Mesenchymal stem cell (in vitro differentiated cells and primary cell): Measurements from ENCODE around the gene AXIN1.
"Not testable (repeated sequence)": the region's sequence is repeated elsewhere in the genome, so short reads cannot be mapped to it uniquely, and the experiment has no call there.

ENCODE experiments used
- DNase-seq: peaks from one replicate; pipeline ENCODE4 v3.0.0-alpha.2; 2013
- H2AFZ ChIP-seq: one replicate; pipeline ENCODE4 v1.6.1; 2013; ENCODE audit warnings: low read depth, mild to moderate bottlenecking, control low read depth, inconsistent platforms, low read length, moderate library complexity
- H2AK5ac ChIP-seq: 2 replicates; pipeline ENCODE4 v1.6.1; 2013; ENCODE audit warnings: low read length, moderate library complexity, mild to moderate bottlenecking, inconsistent platforms; ENCODE audit not compliant: severe bottlenecking
- H2BK120ac ChIP-seq: one replicate; pipeline ENCODE4 v1.6.1; 2013; ENCODE audit warnings: low read depth, mild to moderate bottlenecking, inconsistent platforms, low read length, moderate library complexity
- H2BK12ac ChIP-seq, 2 experiments: one replicate each; pipeline ENCODE4 v1.6.1; 2013; ENCODE audit warnings: inconsistent platforms in 2 of 2, low read length in 2 of 2, mild to moderate bottlenecking in 2 of 2, moderate library complexity in 2 of 2, control low read depth in 1 of 2
- H2BK15ac ChIP-seq: one replicate; pipeline ENCODE4 v1.6.1; 2013; ENCODE audit warnings: mild to moderate bottlenecking, low read depth, inconsistent platforms; ENCODE audit not compliant: poor library complexity, severe bottlenecking
- H2BK5ac ChIP-seq: 2 replicates; pipeline ENCODE4 v1.6.1; 2013; ENCODE audit warnings: low read depth, mild to moderate bottlenecking, low read length, control low read depth, inconsistent platforms; ENCODE audit not compliant: poor library complexity, severe bottlenecking
- H3K14ac ChIP-seq, 2 experiments: one replicate each; pipeline ENCODE4 v1.6.1; 2013; ENCODE audit warnings: inconsistent platforms in 2 of 2, low read length in 2 of 2, control low read depth in 1 of 2, mild to moderate bottlenecking in 1 of 2, moderate library complexity in 1 of 2
- H3K18ac ChIP-seq, 2 experiments: one replicate each; pipeline ENCODE4 v1.6.1; 2013; ENCODE audit warnings: inconsistent platforms in 2 of 2, low read length in 2 of 2, control low read depth in 1 of 2, low read depth in 1 of 2, mild to moderate bottlenecking in 1 of 2
- H3K23ac ChIP-seq, 2 experiments: one replicate each; pipeline ENCODE4 v1.6.1; 2013; ENCODE audit warnings: inconsistent platforms in 2 of 2, low read length in 2 of 2, mild to moderate bottlenecking in 2 of 2, moderate library complexity in 2 of 2, control low read depth in 1 of 2
- H3K27ac ChIP-seq: 2 replicates; pipeline ENCODE4 v1.5.1; 2013; ENCODE audit warnings: mild to moderate bottlenecking, moderate library complexity, low read length, control low read depth, inconsistent platforms; ENCODE audit not compliant: poor library complexity, severe bottlenecking
- H3K27me3 ChIP-seq, 2 experiments: 2 replicates each; pipeline versions ENCODE4 v1.6.1 to v1.7.0; 2013; ENCODE audit warnings: low read length in 2 of 2, mild to moderate bottlenecking in 2 of 2, moderate library complexity in 2 of 2, control low read depth in 1 of 2, inconsistent platforms in 1 of 2; ENCODE audit not compliant: control insufficient read depth in 1 of 2, insufficient read depth in 1 of 2
- H3K36me3 ChIP-seq, 2 experiments: 2 replicates each; pipeline versions ENCODE4 v1.6.1 to v1.7.0; 2013; ENCODE audit warnings: low read length in 2 of 2, control low read depth in 1 of 2, inconsistent platforms in 1 of 2, low read depth in 1 of 2, mild to moderate bottlenecking in 1 of 2; ENCODE audit not compliant: insufficient read depth in 2 of 2, control insufficient read depth in 1 of 2
- H3K4ac ChIP-seq, 2 experiments: one replicate each; pipeline ENCODE4 v1.6.1; 2013; ENCODE audit warnings: inconsistent platforms in 2 of 2, low read length in 2 of 2, mild to moderate bottlenecking in 2 of 2, moderate library complexity in 2 of 2, control low read depth in 1 of 2, low read depth in 1 of 2
- H3K4me1 ChIP-seq: 2 replicates; pipeline ENCODE4 v1.6.1; 2013; ENCODE audit warnings: low read depth, low read length, control low read depth; ENCODE audit not compliant: control insufficient read depth, insufficient read depth
- H3K4me2 ChIP-seq: 2 replicates; pipeline ENCODE4 v1.6.1; 2013; ENCODE audit warnings: low read length, mild to moderate bottlenecking, inconsistent platforms; ENCODE audit not compliant: poor library complexity, severe bottlenecking
- H3K4me3 ChIP-seq, 2 experiments: 2 replicates each; pipeline versions ENCODE4 v1.5.1 to v1.7.0; 2013; ENCODE audit warnings: low read length in 2 of 2, mild to moderate bottlenecking in 2 of 2, control low read depth in 1 of 2, low read depth in 1 of 2; ENCODE audit not compliant: insufficient read depth in 1 of 2
- H3K79me1 ChIP-seq: replicated peaks from 2 replicates; pipeline ENCODE4 v1.6.1; 2013; ENCODE audit warnings: mild to moderate bottlenecking, control low read depth, low read length, inconsistent platforms; ENCODE audit not compliant: poor library complexity, severe bottlenecking
- H3K9ac ChIP-seq: 2 replicates; pipeline ENCODE4 v1.7.0; 2013; ENCODE audit warnings: mild to moderate bottlenecking, low read length, moderate library complexity
- H3K9me3 ChIP-seq: 2 replicates; pipeline ENCODE4 v1.7.0; 2013; ENCODE audit warnings: mild to moderate bottlenecking, low read length; ENCODE audit not compliant: control insufficient read depth
- H4K8ac ChIP-seq: one replicate; pipeline ENCODE4 v1.6.1; 2013; ENCODE audit warnings: inconsistent platforms, mild to moderate bottlenecking, low read length, moderate library complexity
- H4K91ac ChIP-seq: one replicate; pipeline ENCODE4 v1.6.1; 2013; ENCODE audit warnings: mild to moderate bottlenecking, low read length, inconsistent platforms
- WGBS: methylation state at CpG from one replicate; pipeline ENCODE4 v1.1.7; 2013; ENCODE audit warnings: mixed read lengths; 5-methylcytosine and 5-hydroxymethylcytosine counted together

The AXIN1 gene

GRCh38 chr16:259226-259625, 93.3 kb downstream of the AXIN1 start:
- Histone ChIP-seq H3K4me1 (peaks cover 2% of the 10 kb centered on the region), H3K27ac (no peak overlapping the region), H2AK5ac (no peak overlapping the region), H3K9ac (no peak overlapping the region), H3K18ac (no peak overlapping the region), H4K8ac (no peak overlapping the region), H3K36me3 (peaks cover 69 to 72% of the 10 kb centered on the region in 2 experiments), H3K27me3 (no peaks in the 10 kb centered on the region), H3K79me1 (no peaks in the 10 kb centered on the region), H3K4ac (no peak overlapping the region), H2AFZ (no peak overlapping the region), H2BK15ac (no peak overlapping the region), H2BK12ac (no peak overlapping the region), H3K9me3 (no peaks in the 10 kb centered on the region), H2BK120ac (no peak overlapping the region), H2BK5ac (no peak overlapping the region), H4K91ac (no peak overlapping the region), H3K4me2 (no peak overlapping the region), H3K23ac (no peak overlapping the region), H3K4me3 (no peak overlapping the region), H3K14ac (no peak overlapping the region)
- 97% methylated on average over 7 of the region's 10 CpGs for WGBS
- no peak for DNase-seq

DNA sequence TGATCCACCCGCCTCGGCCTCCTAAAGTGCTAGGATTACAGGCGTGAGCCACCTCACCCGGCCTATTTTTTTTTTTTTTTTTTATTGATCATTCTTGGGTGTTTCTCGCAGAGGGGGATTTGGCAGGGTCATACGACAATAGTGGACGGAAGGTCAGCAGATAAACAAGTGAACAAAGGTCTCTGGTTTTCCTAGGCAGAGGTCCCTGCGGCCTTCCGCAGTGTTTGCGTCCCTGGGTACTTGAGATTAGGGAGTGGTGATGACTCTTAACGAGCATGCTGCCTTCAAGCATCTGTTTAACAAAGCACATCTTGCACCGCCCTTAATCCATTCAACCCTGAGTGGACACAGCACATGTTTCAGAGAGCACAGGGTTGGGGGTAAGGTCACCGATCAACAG, 94.4 kb downstream of the AXIN1 start:
- not testable (repeated sequence) for H3K4me2 ChIP-seq, H3K9me3 ChIP-seq, H3K4me3 ChIP-seq, H2BK12ac ChIP-seq, H4K91ac ChIP-seq, H3K4ac ChIP-seq, H3K4me1 ChIP-seq, H2AFZ ChIP-seq, H3K27me3 ChIP-seq, H4K8ac ChIP-seq, H3K18ac ChIP-seq, H2BK120ac ChIP-seq, H3K23ac ChIP-seq, H3K79me1 ChIP-seq, H2AK5ac ChIP-seq, H3K27ac ChIP-seq, H3K9ac ChIP-seq, H3K14ac ChIP-seq, H2BK15ac ChIP-seq, DNase-seq, H2BK5ac ChIP-seq
- H3K36me3 ChIP-seq, result peaks cover 66 to 70% of the 10 kb centered on the region in 2 experiments
- WGBS, result 98% methylated on average over 5 of the region's 13 CpGs

DNA sequence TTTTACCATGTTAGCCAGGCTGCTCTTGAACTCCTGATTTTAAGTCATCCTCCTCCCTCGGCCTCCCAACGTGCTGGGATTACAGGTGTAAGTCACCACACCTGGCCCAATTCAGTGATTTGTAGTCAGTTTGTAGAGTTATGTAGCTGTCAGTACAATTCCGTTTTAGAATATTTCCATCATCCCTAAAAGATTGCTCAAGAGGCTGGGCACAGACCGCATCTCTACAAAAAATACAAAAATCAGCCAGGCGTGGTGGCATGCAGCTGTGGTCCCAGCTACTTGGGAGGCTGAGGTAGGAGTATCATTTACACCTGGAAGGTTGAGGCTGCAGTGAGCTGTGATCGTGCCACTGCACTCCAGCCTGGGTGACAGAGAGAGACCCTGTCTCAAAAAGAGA, 97.3 kb downstream of the AXIN1 start:
- WGBS, result 100% methylated on average over 5 of the region's 6 CpGs

GRCh38 chr16:254461-254860, 98.1 kb downstream of the AXIN1 start:
- Histone ChIP-seq H3K9ac (no peak overlapping the region), H2AK5ac (no peak overlapping the region), H3K36me3 (peaks cover 52 to 56% of the 10 kb centered on the region in 2 experiments), H3K27me3 (no peaks in the 10 kb centered on the region), H2BK5ac (no peak overlapping the region), H4K91ac (no peak overlapping the region), H3K4ac (no peak overlapping the region), H3K18ac (no peak overlapping the region), H3K79me1 (peaks cover 9% of the 10 kb centered on the region), H3K4me3 (no peak overlapping the region), H2AFZ (no peak overlapping the region), H3K4me2 (no peak overlapping the region), H3K23ac (no peak overlapping the region), H4K8ac (no peak overlapping the region), H3K14ac (no peak overlapping the region), H3K27ac (no peak overlapping the region), H2BK120ac (no peak overlapping the region), H3K9me3 (no peaks in the 10 kb centered on the region), H2BK15ac (no peak overlapping the region), H2BK12ac (no peak overlapping the region), H3K4me1 (peaks cover 3% of the 10 kb centered on the region)
- WGBS, result 99% methylated on average over 25 of the region's 25 CpGs
- no peak for DNase-seq

More for the DNA sequence above, 97.3 kb downstream of the AXIN1 start:
- H3K23ac ChIP-seq, result no peak overlapping the region
- H2AFZ ChIP-seq, result no peak overlapping the region
- H2BK5ac ChIP-seq, result no peak overlapping the region
- H2AK5ac ChIP-seq, result no peak overlapping the region
- H4K91ac ChIP-seq, result no peak overlapping the region
- no peak overlapping the region for H2BK12ac ChIP-seq
- H3K14ac ChIP-seq, result no peak overlapping the region
- no peak overlapping the region for H3K4ac ChIP-seq
- H3K4me2 ChIP-seq, result no peak overlapping the region
- DNase-seq, result no peak
- no peak overlapping the region for H2BK120ac ChIP-seq
- no peak overlapping the region for H3K18ac ChIP-seq
- H3K79me1 ChIP-seq, result peaks cover 8% of the 10 kb centered on the region
- H3K9me3 ChIP-seq, result no peaks in the 10 kb centered on the region
- H2BK15ac ChIP-seq, result no peak overlapping the region
- no peak overlapping the region for H3K9ac ChIP-seq
- no peak overlapping the region for H4K8ac ChIP-seq
- H3K36me3 ChIP-seq, result peaks cover 58 to 59% of the 10 kb centered on the region in 2 experiments
- H3K4me1 ChIP-seq, result peaks cover 4% of the 10 kb centered on the region
- H3K27me3 ChIP-seq, result no peaks in the 10 kb centered on the region
- H3K4me3 ChIP-seq, result no peak overlapping the region
- H3K27ac ChIP-seq, result no peak overlapping the region
